GM18502 (cell line): Measurements from ENCODE around the gene SNAPC3.
"Not testable (repeated sequence)": the region's sequence is repeated elsewhere in the genome, so short reads cannot be mapped to it uniquely, and the experiment has no call there.

ENCODE experiments used
- ATAC-seq: cut with Tn5 transposase; IDR thresholded peaks from one replicate; pipeline ENCODE4 v1.9.1; 2021; ENCODE audit warnings: mild to moderate bottlenecking; ENCODE audit not compliant: unreplicated experiment, poor library complexity

Gene SNAPC3

DNA sequence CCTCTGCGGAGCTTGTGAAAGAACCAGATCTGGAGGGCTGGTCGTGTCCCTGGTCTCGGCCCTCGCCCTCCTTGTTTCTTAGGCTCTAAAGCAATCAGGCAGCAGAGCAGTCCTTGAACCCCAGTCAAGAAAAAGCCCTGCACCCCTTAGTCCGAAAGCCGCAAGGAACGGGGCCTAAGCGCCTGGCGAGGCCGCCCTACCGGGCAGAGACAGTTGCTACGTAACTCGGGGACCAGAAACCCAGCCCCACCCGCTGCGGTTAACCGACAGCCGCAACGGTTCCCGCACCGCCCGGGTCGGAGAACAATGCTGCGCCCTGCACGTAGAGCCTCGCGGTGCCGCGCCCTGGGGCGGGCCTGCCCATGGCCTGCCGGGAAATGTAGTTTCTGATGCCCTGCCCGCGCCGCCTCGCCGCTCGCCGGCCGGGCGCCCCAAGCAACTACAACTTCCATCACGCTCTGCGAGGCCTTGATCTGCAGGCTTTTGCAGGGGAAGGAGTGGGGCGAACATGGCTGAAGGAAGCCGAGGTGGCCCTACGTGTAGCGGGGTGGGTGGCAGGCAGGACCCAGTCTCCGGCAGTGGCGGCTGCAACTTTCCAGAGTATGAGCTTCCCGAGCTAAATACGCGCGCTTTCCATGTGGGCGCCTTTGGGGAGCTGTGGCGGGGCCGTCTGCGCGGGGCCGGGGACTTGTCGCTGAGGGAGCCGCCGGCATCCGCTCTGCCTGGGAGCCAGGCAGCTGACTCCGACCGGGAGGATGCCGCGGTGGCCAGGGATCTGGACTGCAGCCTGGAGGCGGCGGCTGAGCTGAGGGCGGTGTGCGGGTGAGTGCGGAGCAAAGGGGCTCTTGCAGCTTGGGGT lies at the start of gene SNAPC3:
SNAPC3 (plus strand) TSS at position 505 of the 859 bp plus-strand sequence; CDS start at position 509, 4 bp downstream.
- ATAC-seq: peak; percentile 94

GRCh38 chr9:15373881-15374280 lies 48.8 kb upstream of the SNAPC3 start:
- ATAC-seq: no peak

GRCh38 chr9:15374310-15374709 lies 48.4 kb upstream of the SNAPC3 start:
- no peak for ATAC-seq

DNA sequence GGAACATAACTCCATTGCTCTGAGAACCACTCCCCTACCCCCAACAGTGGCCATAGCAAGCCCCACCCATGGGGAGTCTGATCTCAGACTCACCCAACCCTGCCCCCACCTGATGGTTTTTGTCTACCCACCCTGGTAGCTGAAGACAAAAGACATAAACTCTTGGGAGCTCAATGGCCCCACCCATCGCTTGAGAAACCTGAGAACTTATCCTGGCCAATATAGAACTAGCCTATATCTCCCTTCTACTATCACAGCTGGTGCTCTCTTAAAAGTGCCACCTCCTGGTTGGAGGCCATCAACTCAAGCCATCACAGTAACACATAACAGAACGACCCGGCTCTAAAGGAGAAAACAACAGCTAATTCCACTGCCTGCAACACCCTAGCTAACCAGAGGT lies 47.9 kb upstream of the SNAPC3 start:
- ATAC-seq: no peak

- no peak for ATAC-seq
Observed at GRCh38 chr9:15377625-15378540, 44.8 kb upstream of the SNAPC3 start.

DNA sequence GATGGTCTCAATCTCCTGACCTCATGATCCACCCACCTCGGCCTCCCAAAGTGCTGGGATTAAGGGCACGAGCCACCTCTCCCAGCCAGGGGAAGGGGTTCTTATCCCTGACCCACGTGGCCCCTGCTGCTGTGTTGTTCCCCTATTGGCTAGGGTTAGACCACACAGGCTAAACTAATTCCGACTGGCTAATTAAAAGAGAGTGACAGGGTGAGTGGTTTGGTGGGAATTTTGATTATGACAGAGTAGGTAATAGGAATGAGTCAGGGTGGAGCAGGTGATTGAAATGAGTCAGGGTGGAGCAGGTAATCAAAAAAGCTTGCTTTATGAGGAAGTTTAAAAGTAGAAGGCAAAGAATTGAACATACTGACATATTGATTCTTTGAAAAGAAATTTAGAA lies 43.4 kb upstream of the SNAPC3 start:
- not testable (repeated sequence) for ATAC-seq

DNA sequence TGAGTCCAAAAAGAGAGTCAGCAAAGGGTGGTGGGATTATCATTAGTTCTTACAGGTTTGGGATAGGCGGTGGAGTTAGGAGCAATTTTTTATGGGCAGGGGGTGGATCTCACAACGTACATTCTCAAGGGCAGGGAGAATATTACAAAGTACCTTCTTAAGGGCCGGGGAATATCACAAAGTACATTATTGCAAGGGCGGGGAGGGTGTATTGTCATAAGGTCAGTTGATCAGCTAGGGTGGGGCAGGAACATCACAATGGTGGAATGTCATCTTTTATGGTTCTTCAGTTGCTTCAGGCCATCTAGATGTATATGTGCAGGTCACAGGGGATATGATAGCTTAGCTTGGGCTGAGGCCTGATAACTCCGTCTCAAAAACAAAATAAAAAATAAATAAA lies 42.8 kb upstream of the SNAPC3 start:
- ATAC-seq: not testable (repeated sequence)

- ATAC-seq: no peak
Observed at GRCh38 chr9:15381491-15381890, 41.2 kb upstream of the SNAPC3 start.

- ATAC-seq: no peak
Observed at GRCh38 chr9:15386465-15386864, 36.2 kb upstream of the SNAPC3 start.

- ATAC-seq: no peak
Observed at GRCh38 chr9:15389173-15389572, 33.5 kb upstream of the SNAPC3 start.

- no peak for ATAC-seq
Observed at GRCh38 chr9:15389631-15390030, 33.0 kb upstream of the SNAPC3 start.

GRCh38 chr9:15390201-15390600 lies 32.5 kb upstream of the SNAPC3 start:
- no peak for ATAC-seq

- ATAC-seq: no peak
Observed at GRCh38 chr9:15392363-15392762, 30.3 kb upstream of the SNAPC3 start.

DNA sequence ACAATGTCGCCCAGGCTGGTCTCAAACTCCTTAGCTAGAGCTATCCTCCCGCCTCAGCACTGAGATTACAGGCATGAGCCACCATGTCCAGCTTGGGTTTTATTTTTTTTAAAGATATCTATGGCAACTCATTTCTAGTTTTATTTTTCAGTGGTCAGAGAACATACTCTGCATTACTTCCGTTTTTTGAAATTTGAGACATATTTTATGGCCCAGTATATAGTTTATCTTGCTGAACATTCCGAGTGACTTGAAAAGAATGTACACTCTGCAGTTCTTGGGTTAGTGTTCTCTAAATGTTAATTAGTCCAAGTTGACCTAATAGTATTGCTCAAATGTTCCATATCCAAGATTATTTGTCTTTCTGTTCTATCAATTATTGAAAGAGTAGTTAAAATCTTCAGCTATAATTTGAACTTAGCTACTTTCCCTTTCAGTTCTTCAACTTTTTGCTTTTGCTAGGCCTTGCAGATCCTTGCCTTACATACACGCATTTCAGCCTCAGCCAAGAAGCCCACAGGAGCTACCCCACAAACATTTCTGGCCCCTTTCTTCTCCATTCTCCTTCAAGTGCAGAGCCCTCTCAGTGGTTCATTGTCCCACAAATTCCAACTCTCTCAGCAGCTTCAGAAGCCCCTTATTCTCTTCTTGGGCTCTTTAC lies 22.3 kb upstream of the SNAPC3 start:
- no peak for ATAC-seq

GRCh38 chr9:15401266-15401665 lies 21.4 kb upstream of the SNAPC3 start:
- ATAC-seq: no peak

GRCh38 chr9:15403155-15403554 lies 19.5 kb upstream of the SNAPC3 start:
- ATAC-seq: no peak

- ATAC-seq: no peak
Observed at GRCh38 chr9:15404171-15404570, 18.5 kb upstream of the SNAPC3 start.

GRCh38 chr9:15416880-15417279 lies 5.8 kb upstream of the SNAPC3 start:
- peak; percentile 59 for ATAC-seq

- ATAC-seq: no peak
Observed at GRCh38 chr9:15417626-15418025, 5.0 kb upstream of the SNAPC3 start.

DNA sequence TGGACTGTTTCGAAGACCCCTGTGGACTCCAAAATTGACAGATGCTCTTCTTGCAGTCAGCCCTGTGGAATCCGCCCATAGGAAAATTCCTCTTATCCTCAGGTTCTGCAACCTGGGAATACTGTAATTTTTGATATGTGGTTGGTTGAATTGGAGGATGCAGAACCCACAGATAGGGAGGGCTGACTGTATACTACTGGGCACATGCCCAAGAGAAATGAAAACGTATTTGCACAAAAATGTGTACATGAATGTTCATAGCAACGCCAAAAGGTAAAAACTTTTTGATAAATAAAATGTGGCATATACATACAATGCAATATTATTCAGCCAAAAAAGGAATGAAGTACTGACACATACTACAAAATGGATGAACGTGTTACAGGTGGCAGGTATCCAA lies 1.9 kb upstream of the SNAPC3 start:
- no peak for ATAC-seq

- no peak for ATAC-seq
Observed at GRCh38 chr9:15421532-15421931, 1.1 kb upstream of the SNAPC3 start.
